Endothelial cell of umbilical vein (primary cell): Measurements from ENCODE around the gene PBX3. TPM values are rescaled to one million over a fixed set of nuclear protein-coding genes. Genes with fewer than 3 reads are reported as not detected.

Source experiments
- BruUV-seq: library from RNA; stranded (reverse); fragments of 400-500 nt; replicated peaks from 2 replicates; lab custom pipeline; 2021; lab: Mats Ljungman, UMichigan
- CTCF ChIA-PET: fragments of 300-600, 350-600 bp; sonication (Branson Sonifier 250); formaldehyde crosslinking; loops from one replicate; lab custom pipeline; 2021; ENCODE audit warnings: antibody characterized with exemption, inconsistent platforms; lab: Charles Lee
- POLR2A ChIA-PET: fragments of 300-600, 350-600 bp; sonication (Branson Sonifier 250); formaldehyde crosslinking; loops from one replicate; lab custom pipeline; 2021; ENCODE audit warnings: antibody characterized with exemption, inconsistent platforms; lab: Charles Lee
- DNase-seq: peaks from one replicate; pipeline ENCODE4 v3.0.0-alpha.2; 2011; ENCODE audit warnings: low read depth, low spot score
- FAIRE-seq: peaks from 2 replicates; lab custom pipeline; 2011; peaks lifted over from hg19 to GRCh38; lab: Jason Lieb, UNC
- H2AFZ ChIP-seq: 2 replicates; pipeline ENCODE4 v1.6.0; 2012; ENCODE audit warnings: low read depth, low read length, control low read depth, inconsistent platforms
- H3K27ac ChIP-seq: 2 replicates; pipeline ENCODE4 v1.5.1; 2011; ENCODE audit warnings: low read depth, mild to moderate bottlenecking, control low read depth, low read length, moderate library complexity; ENCODE audit not compliant: insufficient read depth
- H3K27me3 ChIP-seq, 2 experiments: 2 replicates each; pipeline versions ENCODE4 v1.6.0 to v1.6.1; 2011; ENCODE audit warnings: low read length in 2 of 2, mixed read lengths in 1 of 2; ENCODE audit not compliant: control insufficient read depth in 2 of 2, insufficient read depth in 2 of 2
- H3K36me3 ChIP-seq, 2 experiments: 2 replicates in 1 of 2; 3 replicates in 1 of 2; pipeline ENCODE4 v1.5.1; 2011; ENCODE audit warnings: low read length in 2 of 2, mild to moderate bottlenecking in 1 of 2, moderate library complexity in 1 of 2; ENCODE audit not compliant: control insufficient read depth in 2 of 2, insufficient read depth in 2 of 2; ENCODE audit errors: extremely low read depth in 1 of 2
- H3K4me1 ChIP-seq: 3 replicates; pipeline ENCODE4 v1.5.1; 2011; ENCODE audit warnings: mild to moderate bottlenecking, low read length; ENCODE audit not compliant: control insufficient read depth, insufficient read depth; ENCODE audit errors: extremely low read depth
- H3K4me2 ChIP-seq: 2 replicates; pipeline ENCODE4 v1.6.1; 2011; ENCODE audit warnings: low read length, control low read depth, mixed read lengths; ENCODE audit not compliant: insufficient read depth
- H3K4me3 ChIP-seq, 3 experiments: fragments of 200-600 bp in 1 of 3; sonication (generic), shearing (Covaris generic) in 1 of 3; replicated peaks in 1 of 3; 2 replicates each; pipeline ENCODE4 v1.5.1; 2011 to 2016; ENCODE audit warnings: control low read depth in 3 of 3, low read length in 3 of 3, mild to moderate bottlenecking in 2 of 3, inconsistent platforms in 1 of 3, low read depth in 1 of 3, moderate library complexity in 1 of 3; ENCODE audit not compliant: insufficient read depth in 1 of 3
- H3K79me2 ChIP-seq: 2 replicates; pipeline ENCODE4 v1.6.0; 2012; ENCODE audit warnings: low read length, inconsistent platforms; ENCODE audit not compliant: control insufficient read depth, insufficient read depth
- H3K9ac ChIP-seq: replicated peaks from 2 replicates; pipeline ENCODE3; 2011; ENCODE audit warnings: low read length, control low read depth; ENCODE audit not compliant: insufficient read depth; ENCODE audit errors: extremely low read depth
- H3K9me1 ChIP-seq: replicated peaks from 3 replicates; pipeline ENCODE4 v1.6.0; 2011; ENCODE audit warnings: mild to moderate bottlenecking, low read length; ENCODE audit not compliant: control insufficient read depth, insufficient read depth; ENCODE audit errors: extremely low read depth
- H3K9me3 ChIP-seq: replicated peaks from 2 replicates; pipeline ENCODE4 v1.5.1; 2012; ENCODE audit warnings: low read length, inconsistent platforms; ENCODE audit not compliant: control insufficient read depth, insufficient read depth
- H4K20me1 ChIP-seq: replicated peaks from 2 replicates; pipeline ENCODE3; 2011; ENCODE audit warnings: mild to moderate bottlenecking, low read length; ENCODE audit not compliant: control insufficient read depth, insufficient read depth; ENCODE audit errors: extremely low read depth
- CTCF ChIP-seq, 2 donors: IDR thresholded peaks; 1 replicate in 1 of 2; 2 replicates in 1 of 2; pipeline ENCODE4 v1.5.1; 2011; ENCODE audit warnings: low read length in 2 of 2, mild to moderate bottlenecking in 2 of 2, moderate library complexity in 2 of 2, control low read depth in 1 of 2, inconsistent platforms in 1 of 2, low read depth in 1 of 2; ENCODE audit not compliant: insufficient read depth in 1 of 2; ENCODE audit errors: extremely low read depth in 1 of 2
- EZH2 ChIP-seq: IDR thresholded peaks from 2 replicates; pipeline ENCODE4 v1.6.1; 2012; ENCODE audit warnings: borderline replicate concordance, low read depth, mild to moderate bottlenecking, moderate library complexity, low read length, inconsistent platforms; ENCODE audit not compliant: severe bottlenecking
- FOS ChIP-seq: IDR thresholded peaks from 2 replicates; pipeline ENCODE4 v1.6.1; 2011; ENCODE audit warnings: mild to moderate bottlenecking, low read length, moderate library complexity, borderline replicate concordance; ENCODE audit not compliant: insufficient read depth
- GATA2 ChIP-seq: IDR thresholded peaks from 2 replicates; pipeline ENCODE4 v1.7.0; 2011; ENCODE audit warnings: low read depth, mild to moderate bottlenecking, moderate library complexity, mixed read lengths, low read length; ENCODE audit not compliant: insufficient read length, insufficient read depth
- JUN ChIP-seq: IDR thresholded peaks from 2 replicates; pipeline ENCODE4 v1.6.1; 2011; ENCODE audit warnings: borderline replicate concordance, low read depth; ENCODE audit not compliant: insufficient read length, insufficient read depth
- MAX ChIP-seq: IDR thresholded peaks from 2 replicates; pipeline ENCODE4 v1.6.1; 2011; ENCODE audit not compliant: insufficient read depth, insufficient read length
- MYC ChIP-seq: IDR thresholded peaks from one replicate; pipeline ENCODE4 v1.6.1; 2011; ENCODE audit warnings: mild to moderate bottlenecking, low read depth, low read length
- POLR2A ChIP-seq: IDR thresholded peaks from 2 replicates; pipeline ENCODE4 v1.6.1; 2012; ENCODE audit warnings: low read depth, mild to moderate bottlenecking, control low read depth, low read length
- POLR2AphosphoS5 ChIP-seq: IDR thresholded peaks from 2 replicates; pipeline ENCODE4 v1.6.1; 2012; ENCODE audit warnings: low read depth, mild to moderate bottlenecking, control low read depth, low read length, moderate library complexity; ENCODE audit not compliant: insufficient read depth
- dilution Hi-C: fragments of 300-500 bp; cut with MboI; formaldehyde crosslinking; loops from one replicate; pipeline ENCODE4 v1.15.0; 2019; ENCODE audit warnings: low sequenced_read_pairs; ENCODE audit not compliant: extremely low pct_ligation_motif_present
- intact Hi-C: fragments of 100-400 bp; cut with micrococcal nuclease; formaldehyde crosslinking; loops from one replicate; pipeline ENCODE4 v1.10.0; 2022
- polyA plus RNA-seq, 4 experiments: library from polyadenylated mRNA; depleted of rRNA in 3 of 4; stranded (reverse) in 3 of 4; unstranded in 1 of 4; fragments of >200 nt; gene quantifications; 2 replicates each; pipeline versions ENCODE4 v1.2.1 to v1.2.3, GENCODE V29; 2011 to 2012; ENCODE audit warnings: missing spikeins in 1 of 4
- total RNA-seq: library from RNA; stranded (reverse); gene quantifications from 2 replicates; pipeline ENCODE4 v1.2.3, GENCODE V29; 2021

PBX3 gene
- total and polyA plus RNA-seq, 2 donors (not counting 3 experiments of a cell fraction or from before 2014, with no cell fraction given): 18.8 to 42.0 TPM

- Histone ChIP-seq H3K9ac (no peak overlapping the region), H3K79me2 (peaks cover 4% of the 10 kb centered on the region), H3K4me2 (no peak overlapping the region), H2AFZ (no peak overlapping the region), H3K9me3 (no peaks in the 10 kb centered on the region), H4K20me1 (no peaks in the 10 kb centered on the region), H3K27me3 (no peaks in the 10 kb centered on the region), H3K27ac (no peak overlapping the region), H3K36me3 (no peaks in the 10 kb centered on the region), H3K4me3 (no peak overlapping the region), H3K4me1 (peaks cover 4% of the 10 kb centered on the region), H3K9me1 (no peaks in the 10 kb centered on the region)
- FAIRE-seq: no peak
- ChIA-PET POLR2A (no interaction called here), CTCF (interaction anchor here (1.0 kb wide), 1 partner anchor 15 kb away, joined by 4 read pairs; no protein-coding TSS in a partner anchor)
- dilution Hi-C loops: no loop called here
- no peak for DNase-seq
- intact Hi-C loops: no loop called here
- TF ChIP-seq POLR2A (no peak), MYC (no peak), CTCF (IDR thresholded peaks at IDR 0.05; ENCODE audit: extremely low read depth in 1 of 2, insufficient read depth in 1 of 2, low read depth in 1 of 2, low read length in 2 of 2) (no peak), MAX (no peak), POLR2AphosphoS5 (no peak), GATA2 (no peak), EZH2 (no peak), FOS (no peak), JUN (no peak)
- BruUV-seq: no TSS peak
Measured at GRCh38 chr9:125909459-125909858, 162.3 kb downstream of the PBX3 start.
